Liver (tissue), 9 donors: ENCODE measurements around the gene SNX32. TPM values are rescaled to one million over a fixed set of nuclear protein-coding genes. Genes with fewer than 3 reads are reported as not detected.

Experiments
- DNase-seq: peaks from one replicate; pipeline ENCODE4 v3.0.0-alpha.2; 2017; ENCODE audit warnings: low spot score
- H3K27ac ChIP-seq, 2 donors: one replicate each; pipeline ENCODE4 v1.7.0; 2013; ENCODE audit warnings: inconsistent platforms in 2 of 2, low read length in 2 of 2, control low read depth in 1 of 2, low read depth in 1 of 2, mild to moderate bottlenecking in 1 of 2
- H3K27me3 ChIP-seq, 4 donors: one replicate each; pipeline versions ENCODE4 v1.6.1 to v1.7.0; 2013; ENCODE audit warnings: low read length in 3 of 4, inconsistent platforms in 1 of 4, mild to moderate bottlenecking in 1 of 4, moderate library complexity in 1 of 4; ENCODE audit not compliant: control insufficient read depth in 4 of 4, insufficient read depth in 4 of 4
- H3K36me3 ChIP-seq, 4 donors: one replicate each; pipeline versions ENCODE4 v1.6.1 to v1.7.0; 2013; ENCODE audit warnings: low read length in 3 of 4, mild to moderate bottlenecking in 3 of 4, low read depth in 1 of 4, moderate library complexity in 1 of 4; ENCODE audit not compliant: control insufficient read depth in 4 of 4, insufficient read depth in 3 of 4
- H3K4me1 ChIP-seq, 4 donors: one replicate each; pipeline versions ENCODE4 v1.6.1 to v1.7.0; 2013; ENCODE audit warnings: low read length in 3 of 4, mild to moderate bottlenecking in 3 of 4, moderate library complexity in 1 of 4; ENCODE audit not compliant: control insufficient read depth in 4 of 4, insufficient read depth in 4 of 4
- H3K4me3 ChIP-seq, 3 donors: one replicate each; pipeline versions ENCODE4 v1.6.1 to v1.7.0; 2013; ENCODE audit warnings: low read length in 3 of 3, control low read depth in 1 of 3, low read depth in 1 of 3, mild to moderate bottlenecking in 1 of 3
- H3K9ac ChIP-seq, 2 donors: one replicate each; pipeline ENCODE4 v1.7.0; 2013; ENCODE audit warnings: low read length in 2 of 2, mild to moderate bottlenecking in 2 of 2, moderate library complexity in 2 of 2, control low read depth in 1 of 2, low read depth in 1 of 2
- H3K9me3 ChIP-seq, 4 donors: one replicate each; pipeline versions ENCODE4 v1.6.1 to v1.7.0; 2013; ENCODE audit warnings: low read length in 3 of 4; ENCODE audit not compliant: control insufficient read depth in 4 of 4
- ATF3 ChIP-seq: IDR thresholded peaks from 2 replicates; pipeline ENCODE4 v1.6.1; 2016; ENCODE audit warnings: antibody characterized with exemption
- EGR1 ChIP-seq, 2 donors: IDR thresholded peaks; 2 replicates each; pipeline ENCODE4 v1.6.1; 2016 to 2018; ENCODE audit warnings: antibody characterized with exemption in 2 of 2, low read depth in 2 of 2
- GABPA ChIP-seq, 2 donors: IDR thresholded peaks in 1 of 2; conservative IDR thresholded peaks in 1 of 2; 2 replicates each; pipeline ENCODE4 v1.6.1; 2016; ENCODE audit warnings: antibody characterized with exemption in 2 of 2, mild to moderate bottlenecking in 1 of 2, moderate library complexity in 1 of 2
- HNF4A ChIP-seq, 2 donors: conservative IDR thresholded peaks; 2 replicates each; pipeline ENCODE4 v1.6.1; 2016; ENCODE audit warnings: antibody characterized with exemption in 2 of 2, mild to moderate bottlenecking in 2 of 2
- HNF4G ChIP-seq: IDR thresholded peaks from 2 replicates; pipeline ENCODE4 v1.6.1; 2016; ENCODE audit warnings: antibody characterized with exemption
- JUND ChIP-seq, 2 donors: IDR thresholded peaks; 2 replicates each; pipeline ENCODE4 v1.6.1; 2016; ENCODE audit warnings: antibody characterized with exemption in 2 of 2
- MAX ChIP-seq: IDR thresholded peaks from 2 replicates; pipeline ENCODE4 v1.6.1; 2016; ENCODE audit warnings: antibody characterized with exemption
- NR2F2 ChIP-seq: IDR thresholded peaks from 2 replicates; pipeline ENCODE4 v1.6.1; 2016; ENCODE audit warnings: antibody characterized with exemption
- RAD21 ChIP-seq, 2 donors: IDR thresholded peaks; 2 replicates each; pipeline ENCODE4 v1.6.1; 2016; ENCODE audit warnings: antibody characterized with exemption in 2 of 2, mild to moderate bottlenecking in 2 of 2
- REST ChIP-seq: IDR thresholded peaks from 2 replicates; pipeline ENCODE4 v1.6.1; 2016; ENCODE audit warnings: antibody characterized with exemption, mild to moderate bottlenecking
- RXRA ChIP-seq, 2 donors: IDR thresholded peaks; 2 replicates each; pipeline ENCODE4 v1.6.1; 2017 to 2018; ENCODE audit warnings: antibody characterized with exemption in 2 of 2, mild to moderate bottlenecking in 1 of 2
- TAF1 ChIP-seq: conservative IDR thresholded peaks from 2 replicates; pipeline ENCODE4 v1.6.1; 2016; ENCODE audit warnings: antibody characterized with exemption, mild to moderate bottlenecking
- YY1 ChIP-seq: IDR thresholded peaks from 2 replicates; pipeline ENCODE4 v1.6.1; 2016; ENCODE audit warnings: antibody characterized with exemption, mild to moderate bottlenecking
- WGBS: extraction: QIAGEN DNeasy Blood & Tissue Kit; methylation state at CpG from one replicate; pipeline ENCODE4 v1.1.7; 2013; 5-methylcytosine and 5-hydroxymethylcytosine counted together
- polyA plus RNA-seq, 2 donors: library from polyadenylated mRNA; stranded (reverse) in 1 of 2; unstranded in 1 of 2; fragments of 200-250 nt in 1 of 2; fragments of >200 nt in 1 of 2; fragmentation: Nextera tagmentation in 1 of 2; extraction: Ambion mirVana in 1 of 2; gene quantifications; one replicate each; pipeline versions ENCODE4 v1.2.1 to v1.2.3, GENCODE V29; 2013 to 2015
- total RNA-seq, 2 donors: library from RNA; depleted of rRNA; stranded (reverse); fragments of >200 nt; gene quantifications; one replicate each; pipeline ENCODE4 v1.2.3, GENCODE V29; 2014
- TF ChIP-seq, protein P1 (sequence below): fragments of 150-350 bp; IDR thresholded peaks from 2 replicates; pipeline ENCODE4 v1.5.1; 2017; ENCODE audit warnings: improper control_type of control experiment, low read depth, low read length; ENCODE audit not compliant: missing input control
- TF ChIP-seq, protein P2 (sequence below): IDR thresholded peaks from 2 replicates; pipeline ENCODE4 v1.6.1; 2016; ENCODE audit warnings: antibody characterized with exemption
- donor health status: healthy.
- donor health status: healthy.
- donor health status: healthy.
- donor health status: healthy.
- donor health status: healthy.

The SNX32 gene
- total and polyA plus RNA-seq, 4 donors, result under 0.01 to 0.38 (median 0.06) TPM

GRCh38 chr11:65886826-65887722 lies 53.3 kb downstream of the SNX32 start:
- no peak for DNase-seq
- WGBS, result 90% methylated on average over 14 of the region's 14 CpGs
- H3K9me3 ChIP-seq, result no peaks in the 10 kb centered on the region
- peaks cover 10 to 43% (median 27%) of the 10 kb centered on the region in 4 donors for H3K4me1 ChIP-seq
- H3K27me3 ChIP-seq, result no peaks in the 10 kb centered on the region
- no peak overlapping the region for H3K9ac ChIP-seq
- TF ChIP-seq, protein P1, sequence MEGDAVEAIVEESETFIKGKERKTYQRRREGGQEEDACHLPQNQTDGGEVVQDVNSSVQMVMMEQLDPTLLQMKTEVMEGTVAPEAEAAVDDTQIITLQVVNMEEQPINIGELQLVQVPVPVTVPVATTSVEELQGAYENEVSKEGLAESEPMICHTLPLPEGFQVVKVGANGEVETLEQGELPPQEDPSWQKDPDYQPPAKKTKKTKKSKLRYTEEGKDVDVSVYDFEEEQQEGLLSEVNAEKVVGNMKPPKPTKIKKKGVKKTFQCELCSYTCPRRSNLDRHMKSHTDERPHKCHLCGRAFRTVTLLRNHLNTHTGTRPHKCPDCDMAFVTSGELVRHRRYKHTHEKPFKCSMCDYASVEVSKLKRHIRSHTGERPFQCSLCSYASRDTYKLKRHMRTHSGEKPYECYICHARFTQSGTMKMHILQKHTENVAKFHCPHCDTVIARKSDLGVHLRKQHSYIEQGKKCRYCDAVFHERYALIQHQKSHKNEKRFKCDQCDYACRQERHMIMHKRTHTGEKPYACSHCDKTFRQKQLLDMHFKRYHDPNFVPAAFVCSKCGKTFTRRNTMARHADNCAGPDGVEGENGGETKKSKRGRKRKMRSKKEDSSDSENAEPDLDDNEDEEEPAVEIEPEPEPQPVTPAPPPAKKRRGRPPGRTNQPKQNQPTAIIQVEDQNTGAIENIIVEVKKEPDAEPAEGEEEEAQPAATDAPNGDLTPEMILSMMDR, result no peak
- no peak for TF ChIP-seq TAF1
- TF ChIP-seq RXRA (IDR thresholded peaks at IDR 0.05), result no peak
- no peak for TF ChIP-seq HNF4A (conservative IDR thresholded peaks at IDR 0.05)
- TF ChIP-seq JUND (IDR thresholded peaks at IDR 0.05), result no peak
- no peak for TF ChIP-seq EGR1 (IDR thresholded peaks at IDR 0.05; ENCODE audit: low read depth in 2 of 2)
- no peak for TF ChIP-seq RAD21 (IDR thresholded peaks at IDR 0.05)
- TF ChIP-seq NR2F2, result no peak
- TF ChIP-seq YY1, result no peak
- TF ChIP-seq, protein P2, sequence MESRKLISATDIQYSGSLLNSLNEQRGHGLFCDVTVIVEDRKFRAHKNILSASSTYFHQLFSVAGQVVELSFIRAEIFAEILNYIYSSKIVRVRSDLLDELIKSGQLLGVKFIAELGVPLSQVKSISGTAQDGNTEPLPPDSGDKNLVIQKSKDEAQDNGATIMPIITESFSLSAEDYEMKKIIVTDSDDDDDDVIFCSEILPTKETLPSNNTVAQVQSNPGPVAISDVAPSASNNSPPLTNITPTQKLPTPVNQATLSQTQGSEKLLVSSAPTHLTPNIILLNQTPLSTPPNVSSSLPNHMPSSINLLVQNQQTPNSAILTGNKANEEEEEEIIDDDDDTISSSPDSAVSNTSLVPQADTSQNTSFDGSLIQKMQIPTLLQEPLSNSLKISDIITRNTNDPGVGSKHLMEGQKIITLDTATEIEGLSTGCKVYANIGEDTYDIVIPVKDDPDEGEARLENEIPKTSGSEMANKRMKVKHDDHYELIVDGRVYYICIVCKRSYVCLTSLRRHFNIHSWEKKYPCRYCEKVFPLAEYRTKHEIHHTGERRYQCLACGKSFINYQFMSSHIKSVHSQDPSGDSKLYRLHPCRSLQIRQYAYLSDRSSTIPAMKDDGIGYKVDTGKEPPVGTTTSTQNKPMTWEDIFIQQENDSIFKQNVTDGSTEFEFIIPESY, result no peak
- no peak for TF ChIP-seq MAX
- TF ChIP-seq GABPA (IDR thresholded peaks at IDR 0.05 in 1 of 2, conservative IDR thresholded peaks at IDR 0.05 in 1 of 2), result no peak
- H3K4me3 ChIP-seq, result peak overlapping the region in 2 of 3 donors; percentile 62 to 93
- H3K36me3 ChIP-seq, result peaks cover 0 to 12% (median 2%) of the 10 kb centered on the region in 4 donors
- H3K27ac ChIP-seq, result peak overlapping the region in 1 of 2 donors; percentile 89

DNA sequence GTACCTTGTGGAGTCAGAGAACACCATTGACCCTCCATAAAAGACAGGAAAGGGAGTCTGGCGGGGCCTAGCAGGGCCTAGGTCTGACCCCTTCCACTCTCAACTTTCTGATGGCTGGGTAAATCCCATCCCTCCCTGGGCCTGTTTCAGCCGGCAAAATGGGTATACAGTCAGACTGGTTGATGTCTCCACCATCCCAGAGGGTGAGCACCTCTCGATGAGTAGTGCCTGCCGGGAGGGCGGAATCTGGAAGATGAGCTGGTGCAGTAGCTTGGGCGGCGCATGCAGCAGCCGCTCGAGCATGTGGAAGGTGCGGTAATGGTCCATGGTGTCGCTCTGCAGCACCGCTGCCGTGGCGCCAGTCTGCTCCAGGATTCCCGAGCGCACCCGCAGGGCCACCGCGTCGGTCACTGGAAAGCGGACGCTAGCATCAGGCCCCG lies 54.0 kb downstream of the SNX32 start:
- H3K4me1 ChIP-seq, result peaks cover 10 to 47% (median 29%) of the 10 kb centered on the region in 4 donors
- H3K9ac ChIP-seq, result peak overlapping the region; percentile 23 to 48
- peaks cover 0 to 9% (median 2%) of the 10 kb centered on the region in 4 donors for H3K36me3 ChIP-seq
- no peaks in the 10 kb centered on the region for H3K9me3 ChIP-seq
- H3K4me3 ChIP-seq, result peak overlapping the region; percentile 62 to 94 (median 93)
- WGBS, result 7% methylated on average over 23 of the region's 23 CpGs
- H3K27ac ChIP-seq, result peak overlapping the region; percentile 83 to 89
- DNase-seq, result no peak
- no peaks in the 10 kb centered on the region for H3K27me3 ChIP-seq
- no peak for TF ChIP-seq HNF4G
- no peak for TF ChIP-seq ATF3
- TF ChIP-seq TAF1, result no peak
- TF ChIP-seq RAD21 (IDR thresholded peaks at IDR 0.05), result no peak
- TF ChIP-seq REST, result no peak
- TF ChIP-seq NR2F2, result no peak
